ENCODE measurements around the gene PNMA1. TPM values are rescaled to one million over a fixed set of nuclear protein-coding genes. Genes with fewer than 3 reads are reported as not detected.

PNMA1 gene
- total RNA-seq, 1 experiment from 2014 or later, result 24.6 TPM

DNA sequence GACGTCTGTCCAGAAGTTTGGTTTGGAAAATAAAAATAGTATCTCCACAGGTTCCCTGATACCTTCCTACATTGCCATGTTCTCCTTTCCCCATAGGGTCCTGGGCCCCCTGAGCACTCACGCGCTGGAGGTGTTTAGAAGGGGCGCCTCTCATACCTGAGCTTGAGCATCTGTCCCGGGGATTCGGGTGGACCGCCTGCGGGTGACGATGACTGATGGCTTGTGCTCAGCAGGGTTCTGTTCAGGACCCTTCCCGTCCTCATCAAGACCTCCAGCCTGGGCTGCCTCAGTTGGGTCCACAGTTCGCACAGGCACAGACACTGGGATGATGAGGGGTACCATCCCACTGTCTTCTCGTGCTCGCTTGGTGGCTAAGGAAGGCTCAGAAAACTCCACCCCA lies 22.7 kb upstream of the PNMA1 start:
- no peak for TF ChIP-seq POLR2A (IDR thresholded peaks at IDR 0.05; ENCODE audit: borderline replicate concordance, extremely low read depth, insufficient read depth, insufficient read length)
- no peak for TF ChIP-seq CEBPB (IDR thresholded peaks at IDR 0.05; ENCODE audit: low read depth)
- TF ChIP-seq, protein P1, sequence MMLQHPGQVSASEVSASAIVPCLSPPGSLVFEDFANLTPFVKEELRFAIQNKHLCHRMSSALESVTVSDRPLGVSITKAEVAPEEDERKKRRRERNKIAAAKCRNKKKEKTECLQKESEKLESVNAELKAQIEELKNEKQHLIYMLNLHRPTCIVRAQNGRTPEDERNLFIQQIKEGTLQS (IDR thresholded peaks at IDR 0.05), result no peak
- TF ChIP-seq EZH2phosphoT487 (IDR thresholded peaks at IDR 0.05; ENCODE audit: borderline replicate concordance), result no peak
- TF ChIP-seq, protein P2, sequence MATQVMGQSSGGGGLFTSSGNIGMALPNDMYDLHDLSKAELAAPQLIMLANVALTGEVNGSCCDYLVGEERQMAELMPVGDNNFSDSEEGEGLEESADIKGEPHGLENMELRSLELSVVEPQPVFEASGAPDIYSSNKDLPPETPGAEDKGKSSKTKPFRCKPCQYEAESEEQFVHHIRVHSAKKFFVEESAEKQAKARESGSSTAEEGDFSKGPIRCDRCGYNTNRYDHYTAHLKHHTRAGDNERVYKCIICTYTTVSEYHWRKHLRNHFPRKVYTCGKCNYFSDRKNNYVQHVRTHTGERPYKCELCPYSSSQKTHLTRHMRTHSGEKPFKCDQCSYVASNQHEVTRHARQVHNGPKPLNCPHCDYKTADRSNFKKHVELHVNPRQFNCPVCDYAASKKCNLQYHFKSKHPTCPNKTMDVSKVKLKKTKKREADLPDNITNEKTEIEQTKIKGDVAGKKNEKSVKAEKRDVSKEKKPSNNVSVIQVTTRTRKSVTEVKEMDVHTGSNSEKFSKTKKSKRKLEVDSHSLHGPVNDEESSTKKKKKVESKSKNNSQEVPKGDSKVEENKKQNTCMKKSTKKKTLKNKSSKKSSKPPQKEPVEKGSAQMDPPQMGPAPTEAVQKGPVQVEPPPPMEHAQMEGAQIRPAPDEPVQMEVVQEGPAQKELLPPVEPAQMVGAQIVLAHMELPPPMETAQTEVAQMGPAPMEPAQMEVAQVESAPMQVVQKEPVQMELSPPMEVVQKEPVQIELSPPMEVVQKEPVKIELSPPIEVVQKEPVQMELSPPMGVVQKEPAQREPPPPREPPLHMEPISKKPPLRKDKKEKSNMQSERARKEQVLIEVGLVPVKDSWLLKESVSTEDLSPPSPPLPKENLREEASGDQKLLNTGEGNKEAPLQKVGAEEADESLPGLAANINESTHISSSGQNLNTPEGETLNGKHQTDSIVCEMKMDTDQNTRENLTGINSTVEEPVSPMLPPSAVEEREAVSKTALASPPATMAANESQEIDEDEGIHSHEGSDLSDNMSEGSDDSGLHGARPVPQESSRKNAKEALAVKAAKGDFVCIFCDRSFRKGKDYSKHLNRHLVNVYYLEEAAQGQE (IDR thresholded peaks at IDR 0.05; ENCODE audit: low read depth), result no peak
- TF ChIP-seq ZNF274 (IDR thresholded peaks at IDR 0.05; ENCODE audit: low read depth, low read length), result no peak
- TF ChIP-seq, protein P3, sequence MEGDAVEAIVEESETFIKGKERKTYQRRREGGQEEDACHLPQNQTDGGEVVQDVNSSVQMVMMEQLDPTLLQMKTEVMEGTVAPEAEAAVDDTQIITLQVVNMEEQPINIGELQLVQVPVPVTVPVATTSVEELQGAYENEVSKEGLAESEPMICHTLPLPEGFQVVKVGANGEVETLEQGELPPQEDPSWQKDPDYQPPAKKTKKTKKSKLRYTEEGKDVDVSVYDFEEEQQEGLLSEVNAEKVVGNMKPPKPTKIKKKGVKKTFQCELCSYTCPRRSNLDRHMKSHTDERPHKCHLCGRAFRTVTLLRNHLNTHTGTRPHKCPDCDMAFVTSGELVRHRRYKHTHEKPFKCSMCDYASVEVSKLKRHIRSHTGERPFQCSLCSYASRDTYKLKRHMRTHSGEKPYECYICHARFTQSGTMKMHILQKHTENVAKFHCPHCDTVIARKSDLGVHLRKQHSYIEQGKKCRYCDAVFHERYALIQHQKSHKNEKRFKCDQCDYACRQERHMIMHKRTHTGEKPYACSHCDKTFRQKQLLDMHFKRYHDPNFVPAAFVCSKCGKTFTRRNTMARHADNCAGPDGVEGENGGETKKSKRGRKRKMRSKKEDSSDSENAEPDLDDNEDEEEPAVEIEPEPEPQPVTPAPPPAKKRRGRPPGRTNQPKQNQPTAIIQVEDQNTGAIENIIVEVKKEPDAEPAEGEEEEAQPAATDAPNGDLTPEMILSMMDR (IDR thresholded peaks at IDR 0.05 in 2 of 3, conservative IDR thresholded peaks at IDR 0.05 in 1 of 3; ENCODE audit: borderline replicate concordance in 1 of 3, insufficient read depth in 1 of 3, low read depth in 2 of 3, low read length in 2 of 3), result no peak
- TF ChIP-seq POLR2AphosphoS5 (IDR thresholded peaks at IDR 0.05; ENCODE audit: low read depth, low read length), result no peak
- no peak for TF ChIP-seq ELF1 (IDR thresholded peaks at IDR 0.05; ENCODE audit: borderline replicate concordance, low read depth)
- no peak for TF ChIP-seq ZFX (IDR thresholded peaks at IDR 0.05)
- no peak for TF ChIP-seq SIN3A (IDR thresholded peaks at IDR 0.05; ENCODE audit: low read depth)
- TF ChIP-seq RAD21 (IDR thresholded peaks at IDR 0.05; ENCODE audit: low read depth), result no peak
- TF ChIP-seq CBX3 (IDR thresholded peaks at IDR 0.05; ENCODE audit: low read depth), result no peak
- TF ChIP-seq, protein P4, sequence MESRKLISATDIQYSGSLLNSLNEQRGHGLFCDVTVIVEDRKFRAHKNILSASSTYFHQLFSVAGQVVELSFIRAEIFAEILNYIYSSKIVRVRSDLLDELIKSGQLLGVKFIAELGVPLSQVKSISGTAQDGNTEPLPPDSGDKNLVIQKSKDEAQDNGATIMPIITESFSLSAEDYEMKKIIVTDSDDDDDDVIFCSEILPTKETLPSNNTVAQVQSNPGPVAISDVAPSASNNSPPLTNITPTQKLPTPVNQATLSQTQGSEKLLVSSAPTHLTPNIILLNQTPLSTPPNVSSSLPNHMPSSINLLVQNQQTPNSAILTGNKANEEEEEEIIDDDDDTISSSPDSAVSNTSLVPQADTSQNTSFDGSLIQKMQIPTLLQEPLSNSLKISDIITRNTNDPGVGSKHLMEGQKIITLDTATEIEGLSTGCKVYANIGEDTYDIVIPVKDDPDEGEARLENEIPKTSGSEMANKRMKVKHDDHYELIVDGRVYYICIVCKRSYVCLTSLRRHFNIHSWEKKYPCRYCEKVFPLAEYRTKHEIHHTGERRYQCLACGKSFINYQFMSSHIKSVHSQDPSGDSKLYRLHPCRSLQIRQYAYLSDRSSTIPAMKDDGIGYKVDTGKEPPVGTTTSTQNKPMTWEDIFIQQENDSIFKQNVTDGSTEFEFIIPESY (IDR thresholded peaks at IDR 0.05; ENCODE audit: extremely low read depth, insufficient replicate concordance, low read length), result no peak
- TF ChIP-seq YY1 (IDR thresholded peaks at IDR 0.05; ENCODE audit: extremely low read depth, insufficient replicate concordance, low read depth, low read length), result no peak
- no peak for TF ChIP-seq FOSL1 (IDR thresholded peaks at IDR 0.05; ENCODE audit: low read depth)
- no peak for TF ChIP-seq SP1 (IDR thresholded peaks at IDR 0.05; ENCODE audit: low read depth)
- no peak for TF ChIP-seq EGR1 (IDR thresholded peaks at IDR 0.05; ENCODE audit: low read depth)
- TF ChIP-seq EZH2 (IDR thresholded peaks at IDR 0.05), result no peak
- TF ChIP-seq, protein P5, sequence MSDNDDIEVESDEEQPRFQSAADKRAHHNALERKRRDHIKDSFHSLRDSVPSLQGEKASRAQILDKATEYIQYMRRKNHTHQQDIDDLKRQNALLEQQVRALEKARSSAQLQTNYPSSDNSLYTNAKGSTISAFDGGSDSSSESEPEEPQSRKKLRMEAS (IDR thresholded peaks at IDR 0.05), result no peak
- Histone ChIP-seq H3K27me3 (ENCODE audit: insufficient read depth, low read length) (no peaks in the 10 kb centered on the region), H4K20me1 (ENCODE audit: insufficient read depth) (peaks cover 3% of the 10 kb centered on the region; the same call in 1 of the 2 replicates), H3K9me2 (ENCODE audit: insufficient read depth) (no peaks in the 10 kb centered on the region), H2AFZ (ENCODE audit: low read depth, low read length, poor library complexity, severe bottlenecking) (no peak overlapping the region), H3K9ac (ENCODE audit: low read length) (no peak overlapping the region), H3K4me1 (ENCODE audit: control insufficient read depth in 1 of 2, insufficient read depth in 2 of 2, low read length in 2 of 2) (peaks cover 23 to 26% of the 10 kb centered on the region in 2 experiments), H3K9me3 (ENCODE audit: control insufficient read depth in 1 of 2, insufficient read depth in 1 of 2, low read depth in 1 of 2, low read length in 2 of 2) (no peaks in the 10 kb centered on the region), H3K4me2 (ENCODE audit: low read length) (no peak overlapping the region), H3K36me3 (ENCODE audit: control insufficient read depth in 1 of 2, insufficient read depth in 2 of 2, low read length in 2 of 2) (peaks cover 14 to 18% of the 10 kb centered on the region in 2 experiments; a peak in 3 of 4 replicates), H3K79me2 (ENCODE audit: insufficient read depth, low read length) (peaks cover 32% of the 10 kb centered on the region), H3K27ac (ENCODE audit: low read depth, low read length) (no peak overlapping the region), H3K4me3 (replicated peaks in 1 of 2; ENCODE audit: low read depth in 1 of 2, low read length in 2 of 2) (no peak overlapping the region)
- ChIA-PET CTCF (interaction anchor here (1.0 kb wide), 1 partner anchor 8 kb away, joined by 3 read pairs; no protein-coding TSS in a partner anchor), POLR2A (interaction anchor here (0.6 kb wide), 1 partner anchor 102 kb away, joined by 3 read pairs; no protein-coding TSS in a partner anchor), RAD21 (ENCODE audit: low non-redundant PET in 1 of 2, low total read pairs in 2 of 2, uncharacterized antibody in 2 of 2, unreplicated experiment in 2 of 2) (no interaction called here)
- DNase-seq (ENCODE audit: low read depth, low spot score), result no peak
- intact Hi-C loops (cut with micrococcal nuclease), result no loop called here
- no TSS peak for BruUV-seq (replicated peaks)
- ATAC-seq, result no peak

Data from HCT116 (cell line).